AG04450 (cell line): ENCODE measurements around the gene VSTM4. TPM values are rescaled to one million over a fixed set of nuclear protein-coding genes. Genes with fewer than 3 reads are reported as not detected.

Experiments used
- CTCF ChIA-PET: fragments of 300-600, 350-600 bp; formaldehyde crosslinking; extraction: SDS; loops from one replicate; lab custom pipeline; 2022; ENCODE audit warnings: antibody characterized with exemption, inconsistent platforms; lab: Charles Lee
- POLR2A ChIA-PET: fragments of 350-600 bp; formaldehyde crosslinking; extraction: SDS; loops from one replicate; lab custom pipeline; 2021; ENCODE audit warnings: antibody characterized with exemption, inconsistent platforms; lab: Yijun Ruan, JAX
- DNase-seq: peaks from one replicate; pipeline ENCODE4 v3.0.0-alpha.2; 2011; ENCODE audit warnings: low read depth, low spot score
- H3K27ac ChIP-seq: one replicate; pipeline ENCODE4 v1.5.1; 2012; ENCODE audit warnings: low read depth, low read length, control low read depth
- H3K27me3 ChIP-seq: one replicate; pipeline ENCODE4 v1.6.0; 2012; ENCODE audit warnings: low read length; ENCODE audit not compliant: control insufficient read depth, insufficient read depth
- H3K4me3 ChIP-seq: 2 replicates; pipeline ENCODE4 v1.5.1; 2011; ENCODE audit warnings: mild to moderate bottlenecking, low read depth, low read length, control low read depth
- H3K9me3 ChIP-seq: 2 replicates; pipeline ENCODE4 v1.5.1; 2012; ENCODE audit warnings: low read length; ENCODE audit not compliant: control insufficient read depth, insufficient read depth
- CTCF ChIP-seq: IDR thresholded peaks from 2 replicates; pipeline ENCODE4 v1.5.1; 2011; ENCODE audit warnings: low read depth, low read length, control low read depth, inconsistent platforms
- polyA plus RNA-seq: library from polyadenylated mRNA; depleted of rRNA; stranded (reverse); fragments of >200 nt; gene quantifications from 2 replicates; pipeline ENCODE4 v1.2.3, GENCODE V29; 2011

VSTM4 gene
- polyA plus RNA-seq, 1 experiment: 3.6 TPM

GRCh38 chr10:49056356-49056755 is 59.0 kb downstream of the VSTM4 start:
- Histone ChIP-seq H3K27me3 (no peaks in the 10 kb centered on the region), H3K27ac (no peak overlapping the region), H3K9me3 (no peaks in the 10 kb centered on the region), H3K4me3 (no peak overlapping the region)
- CTCF ChIA-PET: interaction anchor here (1.0 kb wide), 1 partner anchor 105 kb away, joined by 3 read pairs; no protein-coding TSS in a partner anchor
- no peak for TF ChIP-seq CTCF
- DNase-seq: no peak
- POLR2A ChIA-PET: no interaction called here

- no peaks in the 10 kb centered on the region for H3K27me3 ChIP-seq
- no peak for DNase-seq
- TF ChIP-seq CTCF: no peak
- H3K4me3 ChIP-seq: no peak overlapping the region
- CTCF ChIA-PET: no interaction called here
- POLR2A ChIA-PET: no interaction called here
- no peaks in the 10 kb centered on the region for H3K9me3 ChIP-seq
- H3K27ac ChIP-seq: no peak overlapping the region
These were observed 60.0 kb downstream of the VSTM4 start for GRCh38 chr10:49055221-49055849.

- Histone ChIP-seq H3K27me3 (no peaks in the 10 kb centered on the region), H3K4me3 (no peak overlapping the region), H3K9me3 (no peaks in the 10 kb centered on the region), H3K27ac (no peak overlapping the region)
- no peak for DNase-seq
- POLR2A ChIA-PET: no interaction called here
- no peak for TF ChIP-seq CTCF
- CTCF ChIA-PET: no interaction called here
These were observed 60.6 kb downstream of the VSTM4 start for GRCh38 chr10:49054753-49055152.

GRCh38 chr10:49053998-49054692 is 61.2 kb downstream of the VSTM4 start:
- no peak for DNase-seq
- H3K4me3 ChIP-seq: no peak overlapping the region
- H3K27ac ChIP-seq: no peak overlapping the region
- ChIA-PET POLR2A (no interaction called here), CTCF (interaction anchor here (1.3 kb wide), 1 partner anchor 11 kb away, joined by 4 read pairs; no protein-coding TSS in a partner anchor)
- H3K27me3 ChIP-seq: no peaks in the 10 kb centered on the region
- no peak for TF ChIP-seq CTCF
- no peaks in the 10 kb centered on the region for H3K9me3 ChIP-seq
